ENCODE measurements around the gene VWA1. TPM values are rescaled to one million over a fixed set of nuclear protein-coding genes. Genes with fewer than 3 reads are reported as not detected.
"Not testable (repeated sequence)": the region's sequence is repeated elsewhere in the genome, so short reads cannot be mapped to it uniquely, and the experiment has no call there.

VWA1 gene
- total RNA-seq, 1 donor from 2014 or later: 6.9 TPM

DNA sequence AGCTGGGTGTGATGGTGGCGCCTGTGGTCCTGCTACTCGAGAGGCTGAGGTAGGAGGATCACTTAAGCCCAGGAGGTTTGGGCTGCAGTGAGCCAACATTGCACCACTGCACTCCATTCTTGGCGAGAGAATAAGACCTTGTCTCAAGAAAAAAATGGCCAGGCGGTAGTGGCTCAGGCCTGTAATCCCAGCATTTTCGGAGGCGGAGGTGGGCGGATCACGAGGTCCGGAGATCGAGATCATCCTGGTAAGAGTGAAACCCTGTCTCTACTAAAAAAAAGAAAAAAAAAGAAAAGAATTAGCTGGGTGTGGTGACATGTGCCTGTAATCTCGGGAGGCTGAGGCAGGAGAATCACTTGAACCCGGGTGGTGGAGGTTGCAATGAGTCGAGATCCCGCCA is 47.4 kb downstream of the VWA1 start:
- DNase-seq (ENCODE audit: low read depth in 2 of 2): no peak

DNA sequence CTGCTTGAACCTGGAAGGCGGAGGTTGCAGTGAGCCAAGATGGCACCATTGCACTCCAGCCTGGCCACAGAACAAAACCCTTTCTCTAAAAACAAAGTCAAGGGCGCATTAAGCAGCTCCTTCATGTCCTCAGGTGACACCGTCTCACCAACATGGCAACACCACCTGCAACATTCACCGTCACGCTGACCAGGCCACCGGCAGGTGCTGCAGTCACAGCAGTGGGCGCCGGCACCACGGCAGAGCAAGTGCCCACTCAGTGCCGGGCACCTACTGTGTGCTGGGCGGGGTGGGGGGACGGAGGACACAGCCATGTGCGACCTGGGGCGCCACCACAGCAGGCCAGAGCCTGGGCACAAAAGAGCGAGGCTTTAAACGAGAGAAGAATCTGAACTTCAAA is 48.2 kb downstream of the VWA1 start:
- DNase-seq (ENCODE audit: low read depth in 2 of 2): no peak

DNA sequence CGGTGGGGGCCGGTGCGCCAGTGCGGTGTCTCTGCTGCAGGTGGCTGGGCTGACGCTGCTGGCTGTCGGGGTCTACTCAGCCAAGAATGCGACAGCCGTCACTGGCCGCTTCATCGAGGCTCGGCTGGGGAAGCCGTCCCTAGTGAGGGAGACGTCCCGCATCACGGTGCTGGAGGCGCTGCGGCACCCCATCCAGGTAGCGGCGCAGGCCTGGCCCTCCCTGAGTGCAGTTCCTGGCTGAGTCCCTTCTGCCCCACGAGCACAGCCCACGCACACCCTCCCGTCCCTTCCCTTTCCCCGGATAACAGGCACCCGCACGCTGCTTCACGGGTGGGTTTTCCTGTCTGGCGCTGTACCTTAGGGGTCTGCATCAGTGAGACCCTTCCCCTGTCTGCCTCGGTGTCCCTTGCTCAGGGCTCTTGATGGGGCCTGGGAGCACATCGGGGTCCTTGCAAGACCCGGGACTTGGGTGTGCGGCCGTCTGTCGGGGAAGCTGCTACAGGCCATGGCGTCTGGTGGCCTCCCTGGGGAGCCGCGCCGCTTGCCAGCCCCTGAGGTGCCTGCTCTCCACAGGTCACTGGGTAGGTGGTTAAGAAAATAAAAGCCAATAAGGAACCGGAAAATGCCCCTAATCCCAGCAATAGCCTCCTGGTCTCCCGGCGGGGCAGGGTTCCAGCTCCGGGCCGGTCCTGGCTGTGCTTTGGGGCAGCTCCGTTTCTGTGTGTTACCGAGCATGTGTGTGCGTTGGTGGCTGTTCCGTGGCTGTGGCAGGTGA is 49.7 kb downstream of the VWA1 start:
- not testable (repeated sequence) for DNase-seq (ENCODE audit: low read depth in 2 of 2)

DNA sequence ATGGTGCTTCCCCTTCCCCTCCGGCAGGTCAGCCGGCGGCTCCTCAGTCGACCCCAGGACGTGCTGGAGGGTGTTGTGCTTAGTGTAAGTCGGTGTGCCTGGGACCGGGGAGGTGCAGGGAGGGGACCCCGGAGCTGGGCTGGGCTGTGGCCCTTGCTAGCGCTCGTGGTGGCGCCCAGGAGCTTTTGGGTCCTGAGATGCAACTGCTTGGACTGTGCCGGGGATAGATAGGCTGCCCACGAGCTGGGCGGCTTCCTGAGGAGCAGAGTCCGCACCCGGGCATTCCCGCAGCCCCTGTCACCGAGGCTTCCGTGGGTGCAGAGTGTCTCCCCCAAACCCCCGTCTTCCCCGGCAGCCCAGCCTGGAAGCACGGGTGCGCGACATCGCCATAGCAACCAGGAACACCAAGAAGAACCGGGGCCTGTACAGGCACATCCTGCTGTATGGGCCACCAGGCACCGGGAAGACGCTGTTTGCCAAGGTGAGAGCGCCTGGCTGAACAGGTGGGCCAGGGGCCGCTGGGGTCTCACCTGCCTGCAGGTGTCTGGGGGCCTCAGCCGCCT is 50.3 kb downstream of the VWA1 start:
- DNase-seq (ENCODE audit: low read depth in 2 of 2): not testable (repeated sequence)

DNA sequence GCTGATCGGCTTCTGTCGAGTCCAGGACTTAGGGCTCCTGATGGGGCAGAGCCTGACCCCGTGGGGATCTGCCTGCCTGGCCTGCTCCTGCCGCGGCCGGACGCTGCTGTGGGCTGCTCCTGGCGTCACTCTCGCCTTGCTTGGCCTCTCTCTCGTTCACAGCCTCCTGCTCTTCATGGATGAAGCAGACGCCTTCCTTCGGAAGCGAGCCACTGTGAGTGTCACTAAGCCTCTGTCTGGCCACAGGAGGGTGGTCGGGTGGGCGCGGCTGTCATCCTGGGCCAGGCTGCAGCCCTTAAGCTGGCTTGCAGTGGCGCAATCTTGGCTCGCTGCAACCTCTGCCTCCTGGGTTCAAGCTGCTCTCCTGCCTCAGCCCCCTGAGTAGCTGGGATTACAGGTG is 52.2 kb downstream of the VWA1 start:
- no peak for DNase-seq (ENCODE audit: low read depth in 2 of 2)

DNA sequence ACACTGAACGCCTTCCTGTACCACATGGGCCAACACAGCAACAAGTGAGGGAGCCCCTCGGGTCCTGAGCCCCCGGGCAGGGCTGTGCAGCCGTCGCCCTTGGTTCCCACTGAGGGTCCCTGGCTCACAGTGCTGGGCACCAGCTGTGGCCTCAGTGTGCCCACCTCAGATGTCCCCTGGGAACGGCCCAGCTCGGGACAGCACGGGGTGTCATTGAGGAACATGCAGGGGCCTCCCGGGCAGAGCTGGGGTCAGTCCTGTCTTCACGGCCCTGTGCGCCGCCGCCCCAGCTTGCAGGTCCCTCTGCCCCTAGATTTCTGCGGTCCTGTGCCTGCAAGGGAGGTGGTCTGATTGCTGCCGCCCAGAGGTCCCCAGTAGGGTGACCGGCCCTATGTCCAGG is 53.7 kb downstream of the VWA1 start:
- DNase-seq (ENCODE audit: low read depth in 2 of 2): no peak

DNA sequence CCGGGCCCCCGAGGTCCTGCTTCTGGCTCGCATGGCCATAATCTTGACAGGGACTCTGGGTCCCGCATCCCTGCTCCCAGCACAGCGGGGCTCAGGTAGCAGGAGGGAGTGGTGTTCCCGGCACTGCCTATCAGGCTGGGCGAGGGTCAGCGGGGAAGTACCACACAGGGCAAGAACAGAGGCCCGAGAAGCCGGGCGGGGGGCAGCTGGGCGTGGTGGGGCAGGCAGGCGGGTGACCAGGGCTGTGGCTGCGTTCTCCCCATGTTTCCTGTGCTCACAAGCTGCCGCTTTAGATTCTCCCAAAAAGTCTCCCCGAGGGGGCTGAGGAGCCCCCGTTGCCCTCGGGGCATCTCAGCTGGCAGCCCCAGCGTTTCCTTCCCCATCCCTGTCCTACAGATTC is 54.4 kb downstream of the VWA1 start:
- no peak for DNase-seq (ENCODE audit: low read depth in 2 of 2)

DNA sequence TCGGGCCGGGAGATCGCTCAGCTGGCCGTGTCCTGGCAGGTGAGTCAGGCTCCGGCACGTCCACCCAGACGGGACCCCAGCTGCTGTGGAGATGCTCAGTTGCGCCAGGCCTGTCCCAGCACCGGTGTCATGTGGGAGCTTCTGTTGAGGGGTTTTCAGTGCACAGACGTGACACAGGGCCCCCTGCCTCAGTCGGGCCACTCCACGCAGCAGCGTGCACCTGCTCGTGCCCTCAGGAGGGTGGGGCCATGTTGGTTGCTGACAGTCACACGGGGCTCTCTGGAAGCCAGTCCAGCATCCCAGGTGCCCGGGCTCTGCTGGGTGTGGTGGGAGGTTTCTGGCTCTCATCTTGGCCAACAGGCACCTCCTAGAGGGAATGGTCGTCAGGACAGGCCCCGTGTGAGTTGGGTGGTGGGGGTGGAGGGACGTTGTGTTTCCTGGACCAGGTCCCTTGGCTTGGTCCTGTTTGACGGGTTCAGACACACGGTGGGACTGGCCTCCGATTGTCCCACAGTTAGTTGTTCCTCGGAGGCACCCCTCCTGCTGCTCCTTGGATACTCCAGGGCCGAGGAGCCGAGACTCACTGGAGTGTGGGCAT is 55.2 kb downstream of the VWA1 start:
- DNase-seq (ENCODE audit: low read depth in 2 of 2): no peak

DNA sequence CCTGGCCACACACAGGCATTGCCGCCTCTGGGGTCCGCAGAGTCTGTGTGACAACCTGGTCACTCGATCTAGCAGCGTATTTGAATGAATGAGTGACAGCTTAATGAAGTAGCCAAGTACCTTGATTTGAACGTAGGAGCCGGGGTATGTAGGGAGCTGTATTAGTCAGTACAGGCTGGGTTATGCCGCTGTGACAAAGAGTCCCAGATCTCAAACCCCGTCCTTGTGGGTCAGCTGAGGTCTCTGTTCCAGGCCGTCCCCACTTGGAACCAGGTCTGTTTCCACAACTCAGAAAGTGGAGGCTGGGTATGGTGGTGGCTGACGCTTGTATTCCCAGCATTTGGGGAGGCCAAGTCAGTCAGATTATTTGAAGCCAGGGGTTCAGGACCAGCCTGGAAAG is 56.1 kb downstream of the VWA1 start:
- DNase-seq (ENCODE audit: low read depth in 2 of 2): no peak

Other genes starting within 250 kb of the VWA1 start
- gene TNFRSF18, start 229.1 kb upstream of the VWA1 start, total RNA-seq: 0.26 and 0.51 TPM in 2 replicates
- gene TNFRSF4, start 221.5 kb upstream of the VWA1 start, total RNA-seq: 1.5 and 3.7 TPM in 2 replicates
- gene SDF4, start 203.7 kb upstream of the VWA1 start, total RNA-seq: 70.0 and 104 TPM in 2 replicates
- 16.8 and 32.7 TPM in 2 replicates for gene B3GALT6, start 203.5 kb upstream of the VWA1 start, total RNA-seq
- 0.25 and 0.51 TPM in 2 replicates for gene C1QTNF12, start 189.0 kb upstream of the VWA1 start, total RNA-seq
- 30.0 and 42.0 TPM in 2 replicates for gene UBE2J2, start 161.8 kb upstream of the VWA1 start, total RNA-seq
- 0.13 and 0.38 TPM in 2 replicates for gene SCNN1D, start 155.3 kb upstream of the VWA1 start, total RNA-seq
- gene ACAP3, start 127.8 kb upstream of the VWA1 start, total RNA-seq: 11.8 and 19.5 TPM in 2 replicates
- gene PUSL1, start 127.1 kb upstream of the VWA1 start, total RNA-seq: 9.8 and 13.5 TPM in 2 replicates
- gene INTS11, start 111.0 kb upstream of the VWA1 start, total RNA-seq: 49.6 and 71.7 TPM in 2 replicates
- 10.8 and 22.3 TPM in 2 replicates for gene CPTP, start 110.9 kb upstream of the VWA1 start, total RNA-seq
- under 0.01 and 0.25 TPM in 2 replicates for gene TAS1R3, start 104.4 kb upstream of the VWA1 start, total RNA-seq
- gene DVL1, start 86.3 kb upstream of the VWA1 start, total RNA-seq: 32.6 and 37.2 TPM in 2 replicates
- 0.25 TPM in 1 of 2 replicates, not detected in the other for gene MXRA8, start 77.1 kb upstream of the VWA1 start, total RNA-seq
- 75.2 and 83.3 TPM in 2 replicates for gene AURKAIP1, start 60.5 kb upstream of the VWA1 start, total RNA-seq
- 44.2 and 73.3 TPM in 2 replicates for gene CCNL2, start 36.4 kb upstream of the VWA1 start, total RNA-seq
- 88.1 and 95.9 TPM in 2 replicates for gene MRPL20, start 28.4 kb upstream of the VWA1 start, total RNA-seq
- 0.25 and 0.26 TPM in 2 replicates for gene ANKRD65, start 14.4 kb upstream of the VWA1 start, total RNA-seq
- gene ATAD3C, start 14.0 kb downstream of the VWA1 start, total RNA-seq: 0.39 and 0.89 TPM in 2 replicates
- 13.3 and 16.6 TPM in 2 replicates for gene ATAD3B, start 36.1 kb downstream of the VWA1 start, total RNA-seq
- gene ATAD3A, start 76.5 kb downstream of the VWA1 start, total RNA-seq: 25.0 and 27.4 TPM in 2 replicates
- gene TMEM240, start 104.9 kb downstream of the VWA1 start, total RNA-seq: 1.0 and 1.4 TPM in 2 replicates
- gene SSU72, start 139.2 kb downstream of the VWA1 start, total RNA-seq: 48.9 and 65.9 TPM in 2 replicates
- gene FNDC10, start 164.4 kb downstream of the VWA1 start, total RNA-seq: 0.39 and 1.3 TPM in 2 replicates
- gene MIB2, start 179.8 kb downstream of the VWA1 start, total RNA-seq: 21.4 and 40.1 TPM in 2 replicates
- gene MMP23B, start 196.5 kb downstream of the VWA1 start, total RNA-seq: 0.25 TPM in 1 of 2 replicates, not detected in the other
- 5.6 and 7.5 TPM in 2 replicates for gene CDK11B, start 223.3 kb downstream of the VWA1 start, total RNA-seq